IPS-15b (cell line): Measurements from ENCODE around the gene PAK4.

ENCODE experiments used
- H3K27me3 ChIP-seq: one replicate; pipeline ENCODE4 v1.6.1; 2013; ENCODE audit warnings: low read length; ENCODE audit not compliant: control insufficient read depth, insufficient read depth
- H3K36me3 ChIP-seq: one replicate; pipeline ENCODE4 v1.6.1; 2013; ENCODE audit warnings: low read length; ENCODE audit not compliant: control insufficient read depth, insufficient read depth
- H3K4me1 ChIP-seq: one replicate; pipeline ENCODE4 v1.6.1; 2013; ENCODE audit warnings: mild to moderate bottlenecking, low read length; ENCODE audit not compliant: control insufficient read depth, insufficient read depth
- H3K4me3 ChIP-seq: one replicate; pipeline ENCODE4 v1.5.1; 2013; ENCODE audit warnings: low read depth, low read length
- H3K9ac ChIP-seq: one replicate; pipeline ENCODE4 v1.6.1; 2013; ENCODE audit warnings: low read depth, mild to moderate bottlenecking, low read length
- H3K9me3 ChIP-seq: one replicate; pipeline ENCODE4 v1.6.1; 2013; ENCODE audit warnings: mild to moderate bottlenecking, low read length; ENCODE audit not compliant: control insufficient read depth, insufficient read depth

Gene PAK4

DNA sequence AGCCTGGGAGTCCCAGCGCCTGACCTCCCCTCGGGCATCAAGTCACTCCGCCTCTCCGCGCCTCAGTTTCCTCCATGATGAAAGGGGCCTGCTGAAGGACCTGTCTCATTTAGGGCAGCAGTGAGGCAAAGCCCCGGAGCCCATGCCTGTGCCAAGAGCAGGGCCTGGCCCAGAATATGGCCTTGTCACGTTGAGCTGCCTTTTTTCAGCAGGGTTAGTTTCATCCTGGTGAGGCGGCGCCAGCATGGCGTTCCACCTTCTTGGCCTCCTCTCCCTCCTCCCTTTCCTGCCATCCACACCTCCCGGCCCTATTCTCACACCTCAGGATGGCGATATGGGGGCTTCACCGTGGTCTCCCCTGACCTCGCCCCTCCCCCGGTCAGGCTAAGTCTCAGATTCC lies 30.2 kb downstream of the PAK4 start:
- H3K27me3 ChIP-seq, result no peaks in the 10 kb centered on the region
- H3K4me3 ChIP-seq, result no peak overlapping the region
- H3K9me3 ChIP-seq, result no peaks in the 10 kb centered on the region
- peaks cover 4% of the 10 kb centered on the region for H3K4me1 ChIP-seq
- H3K9ac ChIP-seq, result no peak overlapping the region
- H3K36me3 ChIP-seq, result no peaks in the 10 kb centered on the region

DNA sequence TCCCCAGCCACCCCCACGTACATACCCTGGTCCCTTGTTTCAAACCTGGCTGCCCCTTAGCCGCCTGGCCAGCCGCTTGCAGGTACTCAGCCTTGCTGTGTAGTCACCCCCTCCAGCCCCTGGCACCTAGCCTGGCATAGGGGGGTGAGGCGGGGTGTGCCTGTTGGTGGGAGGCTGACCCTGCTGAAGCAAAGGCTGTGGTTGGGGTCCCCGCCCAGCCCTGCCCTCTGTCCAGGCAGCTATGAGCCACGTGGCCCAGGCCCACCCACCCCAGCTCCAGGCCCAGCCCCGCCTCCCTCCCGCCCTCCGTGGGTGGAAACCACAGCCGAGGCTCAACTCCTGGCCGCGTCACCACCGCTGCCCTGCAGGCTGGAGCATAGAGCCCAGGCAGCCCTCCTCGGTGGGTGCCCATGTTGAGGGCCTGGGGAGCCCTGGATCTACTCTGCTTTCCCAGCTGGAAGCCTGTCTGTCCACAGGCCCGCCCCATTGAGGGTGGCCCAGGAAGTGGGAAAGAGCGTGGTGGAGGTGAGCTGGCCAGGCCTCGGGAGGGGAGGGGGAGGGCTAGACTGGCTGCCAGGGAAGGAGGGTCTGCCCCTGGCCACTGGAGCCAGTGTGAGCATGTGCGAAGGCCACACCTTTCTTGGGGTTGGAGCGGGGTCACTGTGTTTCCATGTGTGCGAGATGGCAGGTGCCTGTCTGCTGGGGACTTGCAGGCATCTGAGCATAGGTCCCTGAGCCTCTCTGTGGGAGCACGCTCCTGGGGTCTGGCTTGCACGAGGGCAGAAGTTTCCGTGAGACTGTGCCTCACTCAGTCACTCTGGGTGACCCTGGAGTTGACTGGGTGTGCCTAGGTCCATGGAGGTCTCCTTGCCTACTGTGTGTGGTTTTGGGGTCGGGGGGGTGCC lies 31.0 kb downstream of the PAK4 start:
- Histone ChIP-seq H3K36me3 (no peaks in the 10 kb centered on the region), H3K4me1 (peaks cover 4% of the 10 kb centered on the region), H3K9me3 (no peaks in the 10 kb centered on the region), H3K9ac (peak overlapping the region; percentile 54), H3K4me3 (no peak overlapping the region), H3K27me3 (no peaks in the 10 kb centered on the region)

DNA sequence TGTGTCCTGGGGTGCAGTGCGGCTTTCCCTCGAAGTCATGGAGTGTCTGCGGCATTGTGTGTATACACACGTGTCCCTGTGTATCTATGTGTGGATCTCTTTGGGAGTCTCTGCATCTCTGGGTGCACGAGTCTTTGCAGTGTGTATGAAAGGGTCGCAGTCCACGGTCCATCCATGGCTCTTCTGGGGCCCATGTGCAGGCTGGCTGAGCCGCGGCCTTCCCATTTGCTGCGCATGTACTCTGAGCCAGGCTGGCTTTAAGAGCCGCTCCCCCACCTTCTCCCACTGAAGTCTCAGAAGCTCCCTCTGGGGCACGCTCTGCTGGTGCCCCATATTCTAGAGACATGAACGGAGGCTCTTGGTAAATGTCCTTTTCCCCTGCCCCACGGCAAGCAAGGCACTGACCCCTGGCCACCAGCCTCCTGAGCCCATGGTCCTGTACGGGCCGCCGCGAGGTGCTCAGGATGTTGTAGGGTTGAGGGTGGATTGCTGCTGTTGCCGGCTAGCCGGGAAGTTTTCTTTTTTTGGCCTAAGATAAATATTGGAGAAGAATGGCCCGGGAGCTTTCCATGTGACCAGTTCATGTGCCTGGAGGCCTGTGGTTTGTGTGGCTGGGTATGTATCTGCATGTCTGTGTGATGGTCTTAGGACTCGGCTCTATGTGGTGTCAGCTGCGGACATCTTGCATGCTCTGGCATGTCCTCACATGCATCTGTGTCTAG lies 31.9 kb downstream of the PAK4 start:
- Histone ChIP-seq H3K9ac (peak overlapping the region; percentile 54), H3K4me1 (peaks cover 4% of the 10 kb centered on the region), H3K4me3 (no peak overlapping the region), H3K9me3 (no peaks in the 10 kb centered on the region), H3K27me3 (no peaks in the 10 kb centered on the region), H3K36me3 (no peaks in the 10 kb centered on the region)

DNA sequence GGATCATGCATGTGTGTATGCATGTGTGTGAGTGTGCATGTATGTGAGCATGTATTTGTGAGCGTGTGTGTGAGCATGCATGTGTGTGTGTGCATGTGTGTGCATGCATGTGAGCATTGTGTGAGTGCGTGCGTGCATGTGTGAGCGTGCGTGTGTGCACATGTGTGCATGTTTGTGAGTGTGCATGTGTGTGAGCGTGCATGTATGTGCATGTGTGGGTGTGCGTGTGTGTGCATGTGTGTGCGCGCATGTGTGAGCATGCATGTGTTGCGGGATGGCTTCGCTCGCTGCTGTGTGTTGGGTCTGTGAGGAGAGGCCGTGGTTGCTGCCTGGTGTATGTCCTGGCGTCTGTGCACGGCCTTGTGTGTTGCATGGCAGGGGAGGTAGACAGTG lies 32.4 kb downstream of the PAK4 start:
- Histone ChIP-seq H3K4me1 (peaks cover 5% of the 10 kb centered on the region), H3K27me3 (no peaks in the 10 kb centered on the region), H3K9ac (no peak overlapping the region), H3K9me3 (no peaks in the 10 kb centered on the region), H3K36me3 (no peaks in the 10 kb centered on the region), H3K4me3 (no peak overlapping the region)

DNA sequence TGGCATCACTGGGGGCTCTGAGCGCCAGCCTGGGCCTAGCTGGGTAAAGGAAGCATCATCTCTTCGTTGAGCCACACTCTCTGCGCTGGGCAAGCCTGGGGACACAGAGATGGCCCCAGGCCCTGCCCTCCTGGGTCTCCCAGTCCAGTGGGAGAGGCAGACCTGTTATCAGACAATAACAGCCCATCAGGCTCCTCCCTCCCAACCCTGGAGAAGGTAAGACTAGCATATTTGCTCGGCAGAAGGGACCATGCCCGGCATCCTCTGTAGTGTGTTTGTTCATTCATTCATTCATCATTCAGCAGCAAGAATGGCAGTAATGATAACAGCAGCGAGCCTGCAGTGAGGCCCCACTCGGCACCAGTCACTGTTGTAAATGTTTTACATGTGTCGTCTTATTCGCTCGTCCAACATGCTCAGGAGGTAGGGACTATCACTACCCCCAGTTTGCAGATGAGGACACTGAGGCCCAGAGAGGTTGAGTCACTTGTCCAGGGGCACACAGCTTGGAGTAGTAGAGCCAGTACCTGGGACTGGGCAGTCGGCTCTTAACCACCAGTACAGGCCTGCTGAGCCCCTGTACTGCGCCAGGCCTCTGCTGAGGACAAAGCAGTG lies 33.2 kb downstream of the PAK4 start:
- H3K4me1 ChIP-seq, result peaks cover 6% of the 10 kb centered on the region
- H3K9ac ChIP-seq, result no peak overlapping the region
- no peaks in the 10 kb centered on the region for H3K27me3 ChIP-seq
- H3K4me3 ChIP-seq, result no peak overlapping the region
- H3K9me3 ChIP-seq, result no peaks in the 10 kb centered on the region
- no peaks in the 10 kb centered on the region for H3K36me3 ChIP-seq

DNA sequence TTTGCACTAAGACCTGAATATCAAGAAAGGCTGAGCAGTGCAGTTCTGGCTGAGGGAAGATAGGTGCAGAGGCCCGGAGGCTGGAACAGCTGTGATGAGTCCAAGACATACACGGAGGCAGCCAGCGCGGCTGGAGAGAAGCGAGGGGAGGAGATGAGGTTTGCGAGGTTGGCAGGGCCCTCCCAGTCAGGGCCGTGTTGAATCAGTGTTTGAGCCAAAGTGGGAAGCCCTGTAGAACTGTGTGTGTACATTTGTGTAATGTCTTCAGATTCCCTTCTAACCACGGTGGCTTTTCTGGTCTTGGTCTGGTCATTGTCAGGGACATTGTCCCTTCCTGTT lies 34.9 kb downstream of the PAK4 start:
- Histone ChIP-seq H3K27me3 (no peaks in the 10 kb centered on the region), H3K9ac (no peak overlapping the region), H3K9me3 (no peaks in the 10 kb centered on the region), H3K4me1 (peaks cover 2% of the 10 kb centered on the region), H3K4me3 (no peak overlapping the region), H3K36me3 (no peaks in the 10 kb centered on the region)

DNA sequence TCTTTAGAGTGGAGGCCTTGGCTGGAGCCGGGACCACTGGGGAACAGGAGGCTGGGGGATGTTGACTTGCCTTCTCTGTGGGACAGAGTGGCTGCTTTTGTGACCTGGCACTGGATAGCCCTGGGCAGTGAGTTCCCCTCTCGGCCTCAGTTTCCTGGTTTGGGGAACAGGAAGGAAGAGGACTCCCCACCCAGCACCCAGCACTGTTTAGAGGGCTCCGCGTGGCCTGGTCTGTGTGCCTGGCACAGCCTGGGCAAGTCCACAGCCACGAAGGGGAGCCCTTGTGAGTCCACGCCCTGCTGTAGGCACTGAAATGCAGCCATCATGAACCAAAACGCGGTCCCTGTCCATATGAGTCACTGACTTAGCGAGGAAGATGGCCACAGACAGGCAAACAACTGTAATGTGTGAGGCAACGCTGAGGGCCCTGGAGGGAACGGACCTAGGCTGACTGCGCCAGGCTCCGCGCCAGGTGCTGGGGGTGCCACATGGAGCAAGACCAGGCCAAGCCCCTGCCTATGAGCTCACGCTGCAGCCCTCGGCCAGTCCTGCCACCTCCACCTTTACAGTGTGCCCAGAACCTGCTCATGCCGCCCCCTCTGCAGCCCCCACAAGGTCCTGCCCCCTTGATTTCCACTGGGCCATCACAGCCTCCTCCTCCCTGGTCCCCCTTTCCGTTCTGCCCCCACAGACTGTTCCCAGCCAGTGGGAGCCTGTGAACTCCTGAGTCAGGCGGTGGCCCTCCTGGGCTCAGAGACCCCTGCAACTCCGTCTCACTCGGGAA lies 35.5 kb downstream of the PAK4 start:
- Histone ChIP-seq H3K27me3 (no peaks in the 10 kb centered on the region), H3K9me3 (no peaks in the 10 kb centered on the region), H3K4me1 (peaks cover 2% of the 10 kb centered on the region), H3K36me3 (no peaks in the 10 kb centered on the region), H3K4me3 (no peak overlapping the region), H3K9ac (no peak overlapping the region)

DNA sequence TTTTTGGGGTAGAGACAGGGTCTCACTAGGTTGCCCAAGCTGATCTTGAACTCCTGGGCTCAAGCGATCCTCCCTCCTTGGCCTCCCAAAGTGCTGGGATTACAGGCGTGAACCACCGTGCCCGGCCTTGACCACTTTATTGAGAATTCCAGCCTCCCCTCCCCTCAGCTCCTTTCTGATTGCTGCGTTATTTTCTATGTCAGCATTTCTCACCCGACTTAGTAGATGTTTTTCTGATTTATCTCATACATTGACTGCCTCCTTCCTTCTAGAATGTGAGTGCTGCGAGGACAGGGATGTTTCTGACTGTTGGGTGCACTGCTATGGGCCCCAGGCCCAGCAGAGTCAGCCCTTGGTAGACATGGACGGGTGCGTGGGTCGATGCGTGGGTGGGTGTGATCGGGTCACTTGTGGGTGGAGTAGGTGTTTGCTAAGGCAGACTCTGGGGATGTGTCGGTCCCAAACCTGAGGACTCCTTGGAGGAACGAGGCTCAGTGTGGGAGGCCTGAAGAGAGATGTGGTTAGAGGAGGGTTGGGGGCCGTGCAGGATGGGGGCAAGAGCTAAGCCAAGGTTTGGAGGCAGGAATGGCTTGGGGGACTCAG lies 37.0 kb downstream of the PAK4 start:
- peaks cover 2% of the 10 kb centered on the region for H3K4me1 ChIP-seq
- no peak overlapping the region for H3K4me3 ChIP-seq
- H3K27me3 ChIP-seq, result no peaks in the 10 kb centered on the region
- no peaks in the 10 kb centered on the region for H3K9me3 ChIP-seq
- H3K36me3 ChIP-seq, result no peaks in the 10 kb centered on the region
- H3K9ac ChIP-seq, result no peak overlapping the region

DNA sequence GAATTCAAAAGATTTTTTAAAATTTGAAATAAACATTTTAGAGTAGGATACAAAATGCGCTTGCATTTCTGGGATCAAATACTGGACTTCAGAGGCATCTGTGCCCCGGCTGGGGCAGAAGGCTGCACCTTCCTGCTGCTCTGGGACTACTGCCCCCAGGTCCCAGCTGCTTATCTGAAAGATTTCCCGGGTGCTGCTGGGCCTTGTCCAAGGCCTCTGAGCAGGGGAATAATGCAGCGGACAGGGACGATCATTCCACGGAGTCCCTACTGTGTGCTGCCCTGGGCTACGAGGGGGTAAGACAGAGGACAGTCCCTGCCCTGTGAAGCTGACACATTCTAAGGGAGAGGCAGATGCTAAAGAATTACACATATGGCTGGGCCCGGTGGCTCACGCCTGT lies 38.0 kb downstream of the PAK4 start:
- Histone ChIP-seq H3K36me3 (no peaks in the 10 kb centered on the region), H3K4me3 (no peak overlapping the region), H3K27me3 (no peaks in the 10 kb centered on the region), H3K9me3 (no peaks in the 10 kb centered on the region), H3K4me1 (peaks cover 2% of the 10 kb centered on the region), H3K9ac (no peak overlapping the region)

DNA sequence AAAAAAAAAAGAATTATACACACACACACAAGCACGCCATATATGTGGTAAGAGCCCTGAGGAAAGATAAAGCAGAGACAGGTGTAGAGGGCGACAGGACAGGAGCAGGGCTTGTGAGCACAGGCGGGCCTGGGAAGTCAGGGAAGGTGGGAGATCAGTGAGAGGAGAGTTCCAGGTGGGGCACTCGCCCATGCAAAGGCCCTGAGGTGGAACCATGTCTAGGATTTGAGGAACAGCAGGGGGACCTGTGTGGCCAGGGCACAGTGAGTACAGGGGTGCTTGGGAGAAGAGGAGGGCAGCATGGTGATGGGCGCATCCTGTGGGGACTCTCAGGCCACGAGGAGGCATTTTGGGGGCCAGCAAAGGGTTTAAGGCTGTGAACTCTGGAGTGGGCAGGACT lies 38.7 kb downstream of the PAK4 start:
- Histone ChIP-seq H3K9me3 (no peaks in the 10 kb centered on the region), H3K9ac (no peak overlapping the region), H3K36me3 (no peaks in the 10 kb centered on the region), H3K4me3 (no peak overlapping the region), H3K4me1 (peaks cover 2% of the 10 kb centered on the region), H3K27me3 (no peaks in the 10 kb centered on the region)

DNA sequence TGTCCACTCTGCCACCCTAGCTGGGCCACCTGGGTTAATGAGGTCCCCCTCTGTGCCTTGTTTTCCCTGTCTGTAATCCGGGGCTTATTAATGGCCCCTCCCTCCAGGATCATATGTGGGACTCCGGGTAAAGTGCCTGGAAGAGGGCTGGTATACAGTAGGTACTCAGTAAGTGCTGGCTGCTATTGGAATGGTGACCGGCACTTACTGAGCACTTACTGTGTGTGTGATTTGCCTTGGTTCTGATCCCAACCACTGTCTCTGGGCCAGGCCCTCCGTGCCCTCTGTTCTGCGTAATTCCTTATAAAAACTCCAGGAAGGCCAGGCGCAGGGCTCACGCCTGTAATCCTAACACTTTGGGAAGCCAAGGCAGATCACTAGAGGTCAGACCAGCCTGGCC lies 40.3 kb downstream of the PAK4 start:
- no peak overlapping the region for H3K9ac ChIP-seq
- no peaks in the 10 kb centered on the region for H3K9me3 ChIP-seq
- no peak overlapping the region for H3K4me3 ChIP-seq
- H3K27me3 ChIP-seq, result no peaks in the 10 kb centered on the region
- peaks cover 2% of the 10 kb centered on the region for H3K4me1 ChIP-seq
- H3K36me3 ChIP-seq, result peaks cover 6% of the 10 kb centered on the region
